ENCODE results near the gene EVC.

Gene EVC

GRCh38 chr4:5742388-5742787, 31.4 kb downstream of the EVC start:
- DNase-seq (ENCODE audit: low read depth) = no peak
- TF ChIP-seq CTCF (IDR thresholded peaks at IDR 0.05; ENCODE audit: low read length, missing control alignments) = no peak
- H3K4me3 ChIP-seq (replicated peaks; ENCODE audit: low read depth, low read length) = no peak overlapping the region

DNA sequence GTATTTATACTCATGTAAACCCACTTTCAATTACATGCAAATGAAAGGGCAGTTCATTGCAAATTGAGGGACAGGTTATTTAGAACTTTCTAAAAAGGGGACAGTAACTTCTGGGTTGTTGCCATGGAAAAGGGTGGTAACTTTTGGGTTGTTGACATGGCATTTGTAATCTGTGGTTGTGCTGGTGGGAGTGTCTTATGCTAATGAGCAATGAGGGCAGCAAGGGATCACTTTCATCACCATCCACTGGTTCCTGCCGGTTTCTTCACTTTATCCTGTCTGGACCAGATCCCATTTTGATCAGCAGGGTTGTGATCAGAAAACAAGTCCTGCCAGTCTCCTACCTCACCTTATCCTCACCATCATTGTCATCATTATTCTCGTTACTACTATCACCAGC, 32.0 kb downstream of the EVC start:
- DNase-seq (ENCODE audit: low read depth) = no peak
- TF ChIP-seq CTCF (IDR thresholded peaks at IDR 0.05; ENCODE audit: low read length, missing control alignments) = no peak

DNA sequence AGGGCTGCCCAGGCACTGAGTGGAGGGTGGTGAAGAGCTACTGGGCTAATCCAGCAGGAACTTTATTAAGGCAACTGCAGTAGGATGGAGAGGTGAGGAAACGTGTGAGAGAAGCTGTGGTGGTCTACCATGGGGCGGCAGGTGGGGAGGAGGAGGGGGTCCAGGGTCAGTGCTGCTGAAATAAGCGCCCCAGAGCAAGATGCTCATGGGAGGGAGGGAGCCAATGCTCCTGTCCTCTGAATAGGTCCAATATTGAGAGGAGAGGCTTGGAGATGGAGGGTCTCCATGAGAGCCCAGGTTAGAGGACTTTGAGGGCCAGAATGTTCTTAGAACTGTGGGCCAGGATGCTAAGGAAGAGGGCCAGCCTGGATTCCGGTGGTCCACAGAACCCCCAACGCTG, 35.2 kb downstream of the EVC start:
- no peak overlapping the region for H3K4me3 ChIP-seq (replicated peaks; ENCODE audit: low read depth, low read length)
- no peak for TF ChIP-seq CTCF (IDR thresholded peaks at IDR 0.05; ENCODE audit: low read length, missing control alignments)

More for the DNA sequence above, 32.0 kb downstream of the EVC start:
- no peak overlapping the region for H3K4me3 ChIP-seq (replicated peaks; ENCODE audit: low read depth, low read length)

GRCh38 chr4:5746829-5747737, 36.1 kb downstream of the EVC start:
- DNase-seq (ENCODE audit: low read depth) = peak; percentile 84
- TF ChIP-seq CTCF (IDR thresholded peaks at IDR 0.05; ENCODE audit: low read length, missing control alignments) = no peak
- no peak overlapping the region for H3K4me3 ChIP-seq (replicated peaks; ENCODE audit: low read depth, low read length)

More for the DNA sequence above, 35.2 kb downstream of the EVC start:
- no peak for DNase-seq (ENCODE audit: low read depth)

DNA sequence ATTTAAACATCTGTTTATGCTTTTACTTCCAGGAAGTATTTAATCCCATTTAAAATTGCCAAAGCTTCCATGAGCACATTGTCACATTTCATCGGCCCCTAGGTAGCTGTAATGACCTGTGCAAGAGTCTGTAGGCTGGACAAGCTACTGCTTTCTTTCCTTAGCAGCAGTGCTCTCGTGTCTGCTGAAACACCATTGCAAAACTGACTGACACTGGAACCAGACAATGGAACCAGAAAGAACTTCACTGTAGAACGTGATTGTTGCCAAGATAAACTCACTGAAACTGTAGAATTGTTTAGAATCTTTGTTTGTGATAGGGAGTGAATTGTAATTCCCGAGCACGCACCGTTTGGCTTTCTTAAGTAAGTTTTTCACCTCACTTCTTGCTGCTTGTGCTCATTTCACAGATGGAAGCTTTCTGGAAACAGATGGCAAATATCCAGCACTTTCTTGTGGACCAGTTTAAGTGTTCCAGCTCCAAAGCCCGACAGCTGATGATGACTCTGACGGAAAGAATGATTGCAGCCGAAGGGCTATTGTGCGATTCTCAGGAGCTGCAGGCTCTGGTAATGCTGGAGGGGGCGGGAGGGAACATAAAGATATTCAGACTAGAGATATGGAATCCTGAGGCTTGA, 36.9 kb downstream of the EVC start:
- DNase-seq (ENCODE audit: low read depth) = peak; percentile 100
- no peak for TF ChIP-seq CTCF (IDR thresholded peaks at IDR 0.05; ENCODE audit: low read length, missing control alignments)
- no peak overlapping the region for H3K4me3 ChIP-seq (replicated peaks; ENCODE audit: low read depth, low read length)

GRCh38 chr4:5749568-5749967, 38.6 kb downstream of the EVC start:
- H3K4me3 ChIP-seq (replicated peaks; ENCODE audit: low read depth, low read length) = no peak overlapping the region
- TF ChIP-seq CTCF (IDR thresholded peaks at IDR 0.05; ENCODE audit: low read length, missing control alignments) = no peak

More at GRCh38 chr4:5749568-5749967, 38.6 kb downstream of the EVC start:
- DNase-seq (ENCODE audit: low read depth) = no peak

Data from fibroblast of pulmonary artery (primary cell).